HCT116 (cell line): ENCODE measurements around the gene KCNIP4. TPM values are rescaled to one million over a fixed set of nuclear protein-coding genes. Genes with fewer than 3 reads are reported as not detected.

Experiments
- ATAC-seq: fragments of 200-7000 bp; cut with Tn5 transposase; 2 replicates; pipeline ENCODE4 v1.9.1; 2020; ENCODE audit warnings: mild to moderate bottlenecking, moderate library complexity
- BruUV-seq: library from RNA; stranded (reverse); fragments of 400-500 nt; replicated peaks from 2 replicates; lab custom pipeline; 2021; lab: Mats Ljungman, UMichigan
- CTCF ChIA-PET: fragments of 300-600 bp; sonication (Branson Sonifier 250); formaldehyde crosslinking; loops from one replicate; lab custom pipeline; 2021; ENCODE audit warnings: antibody characterized with exemption; lab: Charles Lee
- POLR2A ChIA-PET: fragments of 300-600, 350-600 bp; sonication (Branson Sonifier 250); formaldehyde crosslinking; loops from one replicate; lab custom pipeline; 2021; ENCODE audit warnings: antibody characterized with exemption; lab: Charles Lee
- RAD21 ChIA-PET, 2 experiments: fragments of 300-600 bp; sonication (Branson Sonifier 250); formaldehyde crosslinking; loops; one replicate each; lab custom pipeline; 2023; ENCODE audit warnings: low total read pairs in 2 of 2; ENCODE audit not compliant: uncharacterized antibody in 2 of 2, unreplicated experiment in 2 of 2, low non-redundant PET in 1 of 2; lab: Charles Lee
- DNase-seq: peaks from one replicate; pipeline ENCODE4 v3.0.0-alpha.2; 2010; ENCODE audit warnings: low read depth, low spot score
- H2AFZ ChIP-seq: fragments of 200-600 bp; shearing (Covaris generic), sonication (generic); 2 replicates; pipeline ENCODE4 v1.6.1; 2017; ENCODE audit warnings: low read depth, mixed run types, mixed read lengths, antibody characterized with exemption, low read length; ENCODE audit not compliant: poor library complexity, severe bottlenecking
- H3K27ac ChIP-seq: 2 replicates; pipeline ENCODE4 v1.5.1; 2012; ENCODE audit warnings: low read depth, low read length
- H3K27me3 ChIP-seq: fragments of 200-600 bp; sonication (generic); 2 replicates; pipeline ENCODE4 v1.6.1; 2016; ENCODE audit warnings: mixed run types, low read length, mixed read lengths; ENCODE audit not compliant: insufficient read depth
- H3K36me3 ChIP-seq, 2 experiments: fragments of 200-500 bp in 1 of 2; fragments of 200-600 bp in 1 of 2; sonication (Bioruptor generic) in 1 of 2; sonication (generic) in 1 of 2; 2 replicates each; pipeline versions ENCODE4 v1.5.1 to v1.6.1; 2014 to 2016; ENCODE audit warnings: low read length in 2 of 2, inconsistent platforms in 1 of 2, mixed read lengths in 1 of 2, mixed run types in 1 of 2; ENCODE audit not compliant: insufficient read depth in 2 of 2, control insufficient read depth in 1 of 2
- H3K4me1 ChIP-seq, 2 experiments: fragments of 200-600 bp in 1 of 2; sonication (generic) in 1 of 2; 2 replicates each; pipeline versions ENCODE4 v1.5.1 to v1.6.1; 2012 to 2017; ENCODE audit warnings: low read length in 2 of 2, inconsistent platforms in 1 of 2, mild to moderate bottlenecking in 1 of 2, mixed read lengths in 1 of 2, mixed run types in 1 of 2, moderate library complexity in 1 of 2; ENCODE audit not compliant: insufficient read depth in 2 of 2, control insufficient read depth in 1 of 2
- H3K4me2 ChIP-seq: fragments of 200-600 bp; sonication (generic); 2 replicates; pipeline ENCODE4 v1.6.1; 2017; ENCODE audit warnings: mixed run types, low read length, mixed read lengths
- H3K4me3 ChIP-seq, 2 experiments: fragments of 200-600 bp in 1 of 2; sonication (generic) in 1 of 2; replicated peaks in 1 of 2; 2 replicates each; pipeline ENCODE4 v1.5.1; 2011 to 2016; ENCODE audit warnings: low read length in 2 of 2, control low read depth in 1 of 2, low read depth in 1 of 2, mild to moderate bottlenecking in 1 of 2, mixed read lengths in 1 of 2, mixed run types in 1 of 2
- H3K79me2 ChIP-seq: fragments of 200-600 bp; sonication (generic); 2 replicates; pipeline ENCODE4 v1.6.1; 2017; ENCODE audit warnings: mild to moderate bottlenecking, mixed run types, low read length, moderate library complexity, mixed read lengths; ENCODE audit not compliant: insufficient read depth
- H3K9ac ChIP-seq: fragments of 200-600 bp; sonication (generic); 2 replicates; pipeline ENCODE4 v1.6.1; 2016; ENCODE audit warnings: low read length, mixed read lengths
- H3K9me2 ChIP-seq: fragments of 200-600 bp; sonication (generic), shearing (Covaris generic); 2 replicates; pipeline ENCODE4 v1.6.1; 2017; ENCODE audit warnings: mixed run types, mild to moderate bottlenecking, moderate library complexity; ENCODE audit not compliant: insufficient read depth
- H3K9me3 ChIP-seq, 2 experiments: fragments of 200-500 bp in 1 of 2; fragments of 200-600 bp in 1 of 2; sonication (Bioruptor generic) in 1 of 2; sonication (generic) in 1 of 2; 2 replicates each; pipeline ENCODE4 v1.6.1; 2014 to 2017; ENCODE audit warnings: low read length in 2 of 2, mixed read lengths in 2 of 2, inconsistent platforms in 1 of 2, low read depth in 1 of 2, mild to moderate bottlenecking in 1 of 2, mixed run types in 1 of 2, moderate library complexity in 1 of 2; ENCODE audit not compliant: control insufficient read depth in 1 of 2, insufficient read depth in 1 of 2
- H4K20me1 ChIP-seq: fragments of 200-600 bp; sonication (generic), shearing (Covaris generic); 2 replicates; pipeline ENCODE4 v1.6.1; 2017; ENCODE audit warnings: mixed run types, mild to moderate bottlenecking, moderate library complexity; ENCODE audit not compliant: insufficient read depth
- ATF3 ChIP-seq: IDR thresholded peaks from 2 replicates; pipeline ENCODE4 v1.6.1; 2012
- CBX3 ChIP-seq: IDR thresholded peaks from 2 replicates; pipeline ENCODE4 v1.6.1; 2012; ENCODE audit warnings: low read depth
- CEBPB ChIP-seq: IDR thresholded peaks from 2 replicates; pipeline ENCODE4 v1.6.1; 2012; ENCODE audit warnings: low read depth
- CTCF ChIP-seq, 3 experiments: fragments of 200-600 bp in 1 of 3; sonication (generic) in 1 of 3; IDR thresholded peaks in 2 of 3; conservative IDR thresholded peaks in 1 of 3; 2 replicates each; pipeline ENCODE4 v1.5.1; 2012 to 2017; ENCODE audit warnings: low read depth in 2 of 3, low read length in 2 of 3, antibody characterized with exemption in 1 of 3, borderline replicate concordance in 1 of 3, control low read depth in 1 of 3, mild to moderate bottlenecking in 1 of 3, mixed read lengths in 1 of 3, mixed run types in 1 of 3, moderate library complexity in 1 of 3; ENCODE audit not compliant: insufficient read depth in 1 of 3
- ELF1 ChIP-seq: IDR thresholded peaks from 2 replicates; pipeline ENCODE4 v1.6.1; 2012; ENCODE audit warnings: low read depth, borderline replicate concordance
- EZH2 ChIP-seq: fragments of 200-600 bp; sonication (generic); IDR thresholded peaks from 2 replicates; pipeline ENCODE4 v1.6.1; 2017; ENCODE audit warnings: antibody characterized with exemption, mixed run types
- EZH2phosphoT487 ChIP-seq: fragments of 200-600 bp; IDR thresholded peaks from 2 replicates; pipeline ENCODE4 v1.6.1; 2018; ENCODE audit warnings: antibody characterized with exemption, borderline replicate concordance
- JUND ChIP-seq: IDR thresholded peaks from 2 replicates; pipeline ENCODE4 v1.6.1; 2012
- MAX ChIP-seq: IDR thresholded peaks from 2 replicates; pipeline ENCODE4 v1.6.1; 2012
- SIN3A ChIP-seq: IDR thresholded peaks from 2 replicates; pipeline ENCODE4 v1.6.1; 2012; ENCODE audit warnings: low read depth
- SP1 ChIP-seq: IDR thresholded peaks from 2 replicates; pipeline ENCODE4 v1.6.1; 2012; ENCODE audit warnings: low read depth
- SRF ChIP-seq: IDR thresholded peaks from 2 replicates; pipeline ENCODE4 v1.6.1; 2012; ENCODE audit warnings: low read depth
- TCF7L2 ChIP-seq: IDR thresholded peaks from 2 replicates; pipeline ENCODE4 v1.7.0; 2011; ENCODE audit warnings: borderline replicate concordance, inconsistent platforms; ENCODE audit not compliant: insufficient read depth, insufficient read length; ENCODE audit errors: extremely low read depth
- ZFX ChIP-seq: fragments of 450-650 bp; IDR thresholded peaks from 2 replicates; pipeline ENCODE4 v1.6.1; 2017
- ZNF274 ChIP-seq: fragments of 200-500 bp; sonication (Bioruptor generic); IDR thresholded peaks from 2 replicates; pipeline ENCODE4 v1.6.1; 2014; ENCODE audit warnings: mild to moderate bottlenecking, low read depth, low read length, inconsistent platforms
- intact Hi-C: fragments of 100-400 bp; cut with micrococcal nuclease; formaldehyde crosslinking; loops from 2 replicates; pipeline ENCODE4 v1.10.0; 2022
- total RNA-seq: library from RNA; stranded (reverse); gene quantifications from one replicate; pipeline ENCODE4 v1.2.1, GENCODE V29; 2021; ENCODE audit not compliant: unreplicated experiment

Gene KCNIP4
- total RNA-seq, 1 experiment from 2014 or later = not detected

GRCh38 chr4:21976166-21976565 is 27.6 kb upstream of the KCNIP4 start:
- Histone ChIP-seq H3K4me1 (no peaks in the 10 kb centered on the region), H3K27ac (no peak overlapping the region), H3K9ac (no peak overlapping the region), H3K9me3 (peaks cover 0 to 4% of the 10 kb centered on the region in 2 experiments; a peak in 2 of 4 replicates), H3K9me2 (no peaks in the 10 kb centered on the region), H2AFZ (no peak overlapping the region), H3K4me3 (no peak overlapping the region), H3K4me2 (no peak overlapping the region), H4K20me1 (no peaks in the 10 kb centered on the region), H3K36me3 (no peaks in the 10 kb centered on the region), H3K79me2 (no peaks in the 10 kb centered on the region), H3K27me3 (no peaks in the 10 kb centered on the region)
- ChIA-PET POLR2A (no interaction called here), CTCF (no interaction called here), RAD21 (no interaction called here)
- intact Hi-C loops = no loop called here
- no peak for TF ChIP-seq ZFX
- TF ChIP-seq SP1 = no peak
- no peak for TF ChIP-seq EZH2
- TF ChIP-seq CBX3 = no peak
- TF ChIP-seq CTCF (IDR thresholded peaks at IDR 0.05 in 2 of 3, conservative IDR thresholded peaks at IDR 0.05 in 1 of 3; ENCODE audit: borderline replicate concordance in 1 of 3, insufficient read depth in 1 of 3, low read depth in 2 of 3, low read length in 2 of 3) = no peak
- TF ChIP-seq EZH2phosphoT487 = no peak
- no peak for TF ChIP-seq ELF1
- TF ChIP-seq CEBPB = no peak
- no peak for TF ChIP-seq ZNF274
- no peak for TF ChIP-seq ATF3
- no peak for TF ChIP-seq TCF7L2
- TF ChIP-seq SIN3A = no peak
- no peak for TF ChIP-seq MAX
- TF ChIP-seq JUND = no peak
- no peak for TF ChIP-seq SRF
- DNase-seq (no peak), ATAC-seq (no peak)
- no TSS peak for BruUV-seq
